SK-N-SH (cell line): ENCODE data around the gene GOLPH3.

Source experiments
- CTCF ChIP-seq: fragments of 200-600 bp; sonication (generic); IDR thresholded peaks from 2 replicates; pipeline ENCODE4 v1.6.1; 2017; ENCODE audit warnings: antibody characterized with exemption, mild to moderate bottlenecking, moderate library complexity
- EP300 ChIP-seq, 2 experiments: IDR thresholded peaks; 2 replicates each; pipeline versions ENCODE4 v1.4.0 to v1.6.1; 2012; ENCODE audit warnings: borderline replicate concordance in 1 of 2, low read depth in 1 of 2, low read length in 1 of 2
- JUND ChIP-seq: IDR thresholded peaks from 2 replicates; pipeline ENCODE4 v1.4.0; 2012
- MAX ChIP-seq: IDR thresholded peaks from 2 replicates; pipeline ENCODE4 v1.4.0; 2012; ENCODE audit warnings: low read depth
- POLR2AphosphoS5 ChIP-seq: IDR thresholded peaks from 2 replicates; pipeline ENCODE4 v1.6.1; 2012; ENCODE audit warnings: low read depth, low read length
- RAD21 ChIP-seq: IDR thresholded peaks from 2 replicates; pipeline ENCODE4 v1.6.1; 2012; ENCODE audit warnings: mild to moderate bottlenecking, low read length
- REST ChIP-seq: IDR thresholded peaks from 2 replicates; pipeline ENCODE4 v1.6.1; 2012; ENCODE audit warnings: mild to moderate bottlenecking, low read depth, low read length, moderate library complexity
- RXRA ChIP-seq: IDR thresholded peaks from 2 replicates; pipeline ENCODE4 v1.4.0; 2012; ENCODE audit warnings: low read depth, mild to moderate bottlenecking, borderline replicate concordance
- SIN3A ChIP-seq: IDR thresholded peaks from 2 replicates; pipeline ENCODE4 v1.6.1; 2012; ENCODE audit warnings: low read depth, mild to moderate bottlenecking, low read length, moderate library complexity, borderline replicate concordance
- TAF1 ChIP-seq: IDR thresholded peaks from 2 replicates; pipeline ENCODE4 v1.6.1; 2012; ENCODE audit warnings: low read depth, mild to moderate bottlenecking, low read length, moderate library complexity, borderline replicate concordance
- TCF12 ChIP-seq: IDR thresholded peaks from 2 replicates; pipeline ENCODE4 v1.4.0; 2012

GRCh38 chr5:32170303-32171151 is 3.6 kb downstream of the GOLPH3 start:
- TF ChIP-seq RXRA (no peak), EP300 (IDR thresholded peaks at IDR 0.05; ENCODE audit: borderline replicate concordance in 1 of 2, low read depth in 1 of 2, low read length in 1 of 2) (no peak), CTCF (no peak), SIN3A (no peak; the same call in 1 of the 2 replicates), REST (no peak), TCF12 (peak; percentile 50; the same call in 1 of the 2 replicates), TAF1 (no peak), RAD21 (no peak), POLR2AphosphoS5 (0 out of 2 replicates have a peak, but pooled peaks have one; percentile 11), MAX (peak; percentile 35; the same call in 1 of the 2 replicates), JUND (no peak)
